Upper lobe of left lung (tissue), 4 donors: ENCODE data around the gene SVIL.

Source experiments
- POLR2A ChIP-seq, 4 donors: fragments of 450-650 bp; IDR thresholded peaks; one replicate each; pipeline ENCODE4 v1.5.1; 2016 to 2017; ENCODE audit warnings: antibody characterized with exemption in 4 of 4, mild to moderate bottlenecking in 2 of 4
- TF ChIP-seq, protein P1 (sequence below), 6 experiments: fragments of 450-650 bp in 4 of 6; fragments of 200-600 bp in 2 of 6; sonication (generic) in 2 of 6; IDR thresholded peaks; one replicate each; pipeline ENCODE4 v1.5.1; 2016 to 2019; ENCODE audit warnings: antibody characterized with exemption in 6 of 6

DNA sequence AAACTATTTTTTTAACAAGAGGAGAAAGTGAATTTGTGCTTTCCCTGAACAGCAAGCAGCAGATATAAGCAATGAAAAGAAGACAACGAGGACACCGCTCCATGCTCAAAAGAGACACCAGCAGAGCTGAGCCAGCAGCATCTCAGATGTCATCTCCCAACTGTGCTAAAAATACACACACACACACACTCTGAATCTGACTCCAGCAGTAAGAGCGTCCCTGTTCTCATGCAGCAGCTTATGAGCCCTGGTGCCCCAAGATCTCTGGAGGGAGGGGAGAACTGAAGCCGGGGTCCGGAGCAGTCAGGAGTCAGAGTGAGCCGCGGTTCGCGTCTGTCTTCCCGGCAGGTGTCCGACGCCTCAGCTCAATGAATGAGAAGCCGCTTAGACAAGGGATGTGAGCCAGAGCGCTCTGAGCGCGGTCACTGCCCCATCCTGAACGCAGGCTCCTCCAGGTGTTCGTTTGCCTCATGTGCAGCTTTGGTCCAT, 49.2 kb downstream of the SVIL start:
- TF ChIP-seq, protein P1, sequence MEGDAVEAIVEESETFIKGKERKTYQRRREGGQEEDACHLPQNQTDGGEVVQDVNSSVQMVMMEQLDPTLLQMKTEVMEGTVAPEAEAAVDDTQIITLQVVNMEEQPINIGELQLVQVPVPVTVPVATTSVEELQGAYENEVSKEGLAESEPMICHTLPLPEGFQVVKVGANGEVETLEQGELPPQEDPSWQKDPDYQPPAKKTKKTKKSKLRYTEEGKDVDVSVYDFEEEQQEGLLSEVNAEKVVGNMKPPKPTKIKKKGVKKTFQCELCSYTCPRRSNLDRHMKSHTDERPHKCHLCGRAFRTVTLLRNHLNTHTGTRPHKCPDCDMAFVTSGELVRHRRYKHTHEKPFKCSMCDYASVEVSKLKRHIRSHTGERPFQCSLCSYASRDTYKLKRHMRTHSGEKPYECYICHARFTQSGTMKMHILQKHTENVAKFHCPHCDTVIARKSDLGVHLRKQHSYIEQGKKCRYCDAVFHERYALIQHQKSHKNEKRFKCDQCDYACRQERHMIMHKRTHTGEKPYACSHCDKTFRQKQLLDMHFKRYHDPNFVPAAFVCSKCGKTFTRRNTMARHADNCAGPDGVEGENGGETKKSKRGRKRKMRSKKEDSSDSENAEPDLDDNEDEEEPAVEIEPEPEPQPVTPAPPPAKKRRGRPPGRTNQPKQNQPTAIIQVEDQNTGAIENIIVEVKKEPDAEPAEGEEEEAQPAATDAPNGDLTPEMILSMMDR (IDR thresholded peaks at IDR 0.05): no peak
- no peak for TF ChIP-seq POLR2A (IDR thresholded peaks at IDR 0.05)
